Body of pancreas (tissue), 4 donors: Measurements from ENCODE around the gene BCAS4.

Experiments
- POLR2A ChIP-seq, 3 donors: fragments of 450-650 bp; IDR thresholded peaks; one replicate each; pipeline ENCODE4 v1.6.1; 2016; ENCODE audit warnings: antibody characterized with exemption in 3 of 3, mild to moderate bottlenecking in 2 of 3
- TF ChIP-seq, protein P1 (sequence below), 7 experiments: fragments of 450-650 bp in 4 of 7; fragments of 200-600 bp in 3 of 7; sonication (generic) in 3 of 7; IDR thresholded peaks; one replicate each; pipeline ENCODE4 v1.5.1; 2016 to 2019; ENCODE audit warnings: antibody characterized with exemption in 7 of 7

DNA sequence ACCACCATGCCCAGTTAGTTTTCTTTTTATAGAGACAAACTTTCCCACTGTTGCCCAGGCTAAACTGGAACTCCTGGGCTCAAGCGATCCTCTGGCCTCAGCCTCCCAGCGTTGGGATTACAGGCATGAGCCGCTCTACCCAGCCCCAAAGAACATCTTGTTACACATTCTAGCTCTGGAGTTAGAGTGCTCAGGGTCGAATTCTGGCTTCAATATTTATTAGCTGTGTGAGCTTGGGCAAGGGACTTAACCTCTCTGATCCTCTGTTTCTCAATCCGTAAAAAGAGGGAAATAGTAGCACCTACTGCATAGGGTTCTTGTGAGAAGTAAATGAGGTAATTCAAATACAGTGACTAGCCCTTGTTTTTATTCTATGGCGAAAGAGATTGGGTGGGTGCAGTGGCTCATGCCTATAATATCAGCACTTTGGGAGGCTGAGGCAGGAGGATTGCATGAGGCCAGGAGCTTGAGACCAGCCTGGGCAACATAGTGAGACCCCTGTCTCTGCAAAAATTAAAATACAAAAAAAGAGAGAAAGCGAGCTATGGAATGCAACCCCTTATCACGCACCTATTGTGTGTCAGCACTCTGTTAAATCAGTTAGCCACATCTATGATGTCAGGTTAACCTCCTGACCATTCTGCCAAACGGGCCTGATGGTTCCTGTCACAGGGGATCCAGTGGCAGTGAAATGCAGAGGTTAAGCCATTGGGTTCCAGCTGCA, 19.7 kb downstream of the BCAS4 start:
- TF ChIP-seq, protein P1, sequence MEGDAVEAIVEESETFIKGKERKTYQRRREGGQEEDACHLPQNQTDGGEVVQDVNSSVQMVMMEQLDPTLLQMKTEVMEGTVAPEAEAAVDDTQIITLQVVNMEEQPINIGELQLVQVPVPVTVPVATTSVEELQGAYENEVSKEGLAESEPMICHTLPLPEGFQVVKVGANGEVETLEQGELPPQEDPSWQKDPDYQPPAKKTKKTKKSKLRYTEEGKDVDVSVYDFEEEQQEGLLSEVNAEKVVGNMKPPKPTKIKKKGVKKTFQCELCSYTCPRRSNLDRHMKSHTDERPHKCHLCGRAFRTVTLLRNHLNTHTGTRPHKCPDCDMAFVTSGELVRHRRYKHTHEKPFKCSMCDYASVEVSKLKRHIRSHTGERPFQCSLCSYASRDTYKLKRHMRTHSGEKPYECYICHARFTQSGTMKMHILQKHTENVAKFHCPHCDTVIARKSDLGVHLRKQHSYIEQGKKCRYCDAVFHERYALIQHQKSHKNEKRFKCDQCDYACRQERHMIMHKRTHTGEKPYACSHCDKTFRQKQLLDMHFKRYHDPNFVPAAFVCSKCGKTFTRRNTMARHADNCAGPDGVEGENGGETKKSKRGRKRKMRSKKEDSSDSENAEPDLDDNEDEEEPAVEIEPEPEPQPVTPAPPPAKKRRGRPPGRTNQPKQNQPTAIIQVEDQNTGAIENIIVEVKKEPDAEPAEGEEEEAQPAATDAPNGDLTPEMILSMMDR (IDR thresholded peaks at IDR 0.05) = no peak
- no peak for TF ChIP-seq POLR2A (IDR thresholded peaks at IDR 0.05)
